Activated CD4-positive, alpha-beta memory T cell treated with anti-CD3 and anti-CD28 coated beads for 36 hours (primary cell): Measurements from ENCODE around the gene MRPL19. TPM values are rescaled to one million over a fixed set of nuclear protein-coding genes. Genes with fewer than 3 reads are reported as not detected.
A peak's percentile ranks its signal among the peaks of the same experiment; 100 is the strongest.

Experiments
- CTCF ChIA-PET: fragments of 350-600 bp; sonication (Branson Sonifier 250); formaldehyde crosslinking; loops from one replicate; lab custom pipeline; 2021; ENCODE audit warnings: antibody characterized with exemption, inconsistent platforms; lab: Charles Lee
- POLR2A ChIA-PET: fragments of 350-600 bp; sonication (Branson Sonifier 250); formaldehyde crosslinking; loops from one replicate; lab custom pipeline; 2021; ENCODE audit warnings: antibody characterized with exemption; lab: Charles Lee
- DNase-seq: peaks from one replicate; pipeline ENCODE4 v3.0.0-alpha.2; 2020
- H3K27ac Mint-ChIP-seq: one replicate; pipeline ENCODE4 v1.8.0; 2021; ENCODE audit warnings: mixed read lengths
- H3K27me3 Mint-ChIP-seq: one replicate; pipeline ENCODE4 v1.8.0; 2021; ENCODE audit warnings: mixed read lengths
- H3K36me3 Mint-ChIP-seq: one replicate; pipeline ENCODE4 v1.8.0; 2021; ENCODE audit warnings: mixed read lengths
- H3K4me1 Mint-ChIP-seq: one replicate; pipeline ENCODE4 v1.8.0; 2021; ENCODE audit warnings: low read depth, mixed read lengths
- H3K4me3 Mint-ChIP-seq: one replicate; pipeline ENCODE4 v1.8.0; 2021; ENCODE audit warnings: mild to moderate bottlenecking, mixed read lengths
- H3K9me3 Mint-ChIP-seq: one replicate; pipeline ENCODE4 v1.8.0; 2021; ENCODE audit warnings: mixed read lengths
- intact Hi-C: fragments of 100-400 bp; cut with micrococcal nuclease; formaldehyde crosslinking; loops from one replicate; pipeline ENCODE4 v1.15.1; 2023
- total RNA-seq, 2 experiments: library from RNA; stranded (reverse); gene quantifications; one replicate each; pipeline ENCODE4 v1.2.3, GENCODE V29; 2021

The MRPL19 gene
- total RNA-seq, 2 experiments from 2014 or later: 61.2 to 64.6 TPM

DNA sequence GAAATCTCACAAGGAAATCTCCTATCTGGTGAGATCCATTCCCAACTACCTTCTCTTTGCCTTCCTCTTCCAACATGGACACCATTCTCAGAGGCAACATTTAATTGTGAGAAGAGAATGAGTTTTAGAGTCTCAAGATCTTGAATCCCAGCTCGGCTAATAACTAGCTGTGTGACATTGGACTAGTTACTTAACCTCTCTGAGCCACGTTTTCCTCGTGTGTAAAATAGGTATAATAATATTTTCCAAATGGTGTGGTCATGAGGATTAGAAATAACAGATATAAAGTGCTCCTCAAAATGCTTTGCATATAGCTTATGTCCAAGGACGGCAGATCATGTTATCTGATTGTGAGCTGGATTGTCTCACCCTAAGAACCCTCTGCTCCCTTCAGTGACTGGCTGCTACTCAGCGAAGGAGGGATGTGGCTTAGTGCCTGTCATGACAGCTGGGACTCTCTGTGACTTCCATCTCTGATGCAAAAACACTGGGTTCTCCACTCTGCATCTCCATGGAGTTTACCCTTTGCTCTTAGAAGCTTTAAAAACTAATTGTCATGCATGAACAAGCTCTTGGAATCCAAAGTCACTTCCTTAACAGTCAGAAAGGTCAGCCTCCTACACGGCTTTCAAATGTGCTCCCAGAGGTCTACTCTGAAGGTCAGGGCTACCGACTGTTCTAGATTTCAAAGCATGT, 38.4 kb upstream of the MRPL19 start:
- Mint-ChIP-seq H3K27me3 (peaks cover 54% of the 10 kb centered on the region), H3K9me3 (no peaks in the 10 kb centered on the region), H3K4me1 (no peaks in the 10 kb centered on the region), H3K36me3 (no peaks in the 10 kb centered on the region), H3K4me3 (no peak overlapping the region), H3K27ac (no peak overlapping the region)
- ChIA-PET POLR2A (no interaction called here), CTCF (interaction anchor here (0.6 to 3.2 kb wide), 21 partner anchors 8 to 688 kb away, joined by 3 to 34 read pairs (median 3); partner anchors contain the start of gene EVA1A)
- DNase-seq: no peak
- intact Hi-C loops: loop anchor here (5.0 to 10.0 kb wide), 3 partner anchors 46 to 691 kb away; partner anchors contain the start of gene EVA1A

DNA sequence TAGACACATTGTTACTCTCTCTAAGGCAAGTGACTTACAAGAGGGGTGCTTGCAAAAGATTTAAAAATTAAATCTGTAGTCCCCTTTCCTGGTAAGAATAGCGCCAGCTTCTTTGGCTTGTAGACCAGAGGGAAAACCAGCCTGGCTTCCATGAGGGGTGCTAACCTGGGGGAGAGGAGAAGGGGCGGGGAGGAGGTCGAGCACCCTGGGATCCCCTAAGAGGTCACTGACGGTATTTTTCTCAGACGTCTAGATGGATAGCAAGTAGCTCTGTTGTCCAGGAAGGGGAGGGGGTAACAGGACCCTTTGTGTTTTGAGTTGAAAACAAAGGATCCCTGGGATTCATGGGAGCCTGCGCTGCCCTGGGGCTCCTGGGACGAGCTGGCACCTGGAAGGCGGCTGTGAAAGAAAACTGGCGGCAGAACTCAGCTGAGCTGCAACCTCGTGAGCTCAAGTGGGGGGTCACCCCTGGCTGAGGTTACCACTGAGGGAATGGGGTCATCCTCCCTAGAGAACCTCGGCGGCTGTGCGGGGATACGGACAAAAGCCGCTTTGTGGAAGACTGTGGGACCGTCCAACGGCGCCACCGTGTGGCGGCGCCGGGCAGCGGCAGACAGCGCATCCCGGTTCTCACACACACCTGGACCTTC, 37.8 kb upstream of the MRPL19 start:
- no peak overlapping the region for H3K27ac Mint-ChIP-seq
- DNase-seq: peak; percentile 64
- intact Hi-C loops: loop anchor here (1.0 to 10.0 kb wide), 4 partner anchors 47 to 692 kb away; partner anchors contain the start of gene EVA1A
- no peaks in the 10 kb centered on the region for H3K4me1 Mint-ChIP-seq
- no peaks in the 10 kb centered on the region for H3K36me3 Mint-ChIP-seq
- no peaks in the 10 kb centered on the region for H3K9me3 Mint-ChIP-seq
- POLR2A ChIA-PET: no interaction called here
- H3K4me3 Mint-ChIP-seq: no peak overlapping the region
- H3K27me3 Mint-ChIP-seq: peaks cover 54% of the 10 kb centered on the region
- CTCF ChIA-PET: interaction anchor here (0.6 to 3.2 kb wide), 21 partner anchors 8 to 689 kb away, joined by 3 to 34 read pairs (median 3); partner anchors contain the start of gene EVA1A

DNA sequence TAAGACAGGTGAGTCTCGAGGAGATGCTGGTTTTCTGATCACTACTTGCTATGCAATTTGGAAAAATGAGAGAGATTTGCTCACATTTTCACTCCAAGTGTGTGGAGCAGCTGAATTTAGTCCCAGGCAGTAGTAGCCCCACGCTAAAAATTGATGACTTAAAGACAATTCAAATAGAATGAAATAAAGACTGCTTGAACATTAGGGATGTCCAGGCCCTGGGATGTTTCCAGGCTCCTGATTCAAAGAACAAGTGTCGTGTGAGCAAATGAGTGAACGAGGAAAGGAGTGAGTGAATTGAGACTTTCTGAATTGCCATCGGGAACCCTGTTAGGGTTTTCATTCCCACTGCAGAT, 37.3 kb upstream of the MRPL19 start:
- intact Hi-C loops: loop anchor here (1.0 to 10.0 kb wide), 4 partner anchors 47 to 692 kb away; partner anchors contain the start of gene EVA1A
- Mint-ChIP-seq H3K4me3 (no peak overlapping the region), H3K36me3 (no peaks in the 10 kb centered on the region), H3K4me1 (no peaks in the 10 kb centered on the region), H3K9me3 (no peaks in the 10 kb centered on the region), H3K27ac (no peak overlapping the region), H3K27me3 (peaks cover 52% of the 10 kb centered on the region)
- ChIA-PET CTCF (interaction anchor here (0.9 to 3.2 kb wide), 11 partner anchors 9 to 690 kb away, joined by 3 to 34 read pairs (median 6); no protein-coding TSS in a partner anchor), POLR2A (no interaction called here)
- no peak for DNase-seq

DNA sequence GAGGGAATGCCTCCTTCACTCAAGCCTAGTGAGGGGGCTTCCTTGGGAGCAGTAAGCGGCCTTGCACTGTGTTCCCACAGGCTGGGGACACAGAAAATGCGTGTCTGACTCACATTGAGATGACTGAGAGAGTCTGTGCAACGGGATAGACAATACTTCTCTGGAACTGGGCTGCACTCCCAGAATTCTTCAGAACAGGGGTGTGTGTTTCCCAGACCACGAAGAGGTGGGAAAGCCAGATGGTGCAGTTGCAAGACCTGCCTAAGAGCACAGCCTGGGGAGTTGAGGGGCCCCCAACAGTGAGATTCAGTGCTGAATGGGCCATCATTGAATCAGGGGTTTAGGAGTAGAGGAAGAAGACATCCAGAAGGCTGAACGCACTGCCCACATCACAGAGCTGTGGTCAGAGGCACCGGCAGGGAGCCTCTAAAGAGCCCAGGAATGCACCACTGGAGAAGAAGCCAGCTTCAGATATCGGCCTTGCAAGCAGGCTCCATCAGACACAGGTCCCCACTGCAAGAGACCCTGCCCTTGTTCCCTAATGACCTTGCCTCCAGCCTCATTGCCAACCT, 36.6 kb upstream of the MRPL19 start:
- peaks cover 47% of the 10 kb centered on the region for H3K27me3 Mint-ChIP-seq
- no peaks in the 10 kb centered on the region for H3K36me3 Mint-ChIP-seq
- ChIA-PET CTCF (interaction anchor here (0.9 to 3.2 kb wide), 5 partner anchors 10 to 691 kb away, joined by 4 to 34 read pairs (median 6); no protein-coding TSS in a partner anchor), POLR2A (no interaction called here)
- no peaks in the 10 kb centered on the region for H3K9me3 Mint-ChIP-seq
- no peak overlapping the region for H3K27ac Mint-ChIP-seq
- H3K4me3 Mint-ChIP-seq: no peak overlapping the region
- intact Hi-C loops: loop anchor here (1.0 to 10.0 kb wide), 4 partner anchors 48 to 693 kb away; partner anchors contain the start of gene EVA1A
- no peak for DNase-seq
- H3K4me1 Mint-ChIP-seq: no peaks in the 10 kb centered on the region

DNA sequence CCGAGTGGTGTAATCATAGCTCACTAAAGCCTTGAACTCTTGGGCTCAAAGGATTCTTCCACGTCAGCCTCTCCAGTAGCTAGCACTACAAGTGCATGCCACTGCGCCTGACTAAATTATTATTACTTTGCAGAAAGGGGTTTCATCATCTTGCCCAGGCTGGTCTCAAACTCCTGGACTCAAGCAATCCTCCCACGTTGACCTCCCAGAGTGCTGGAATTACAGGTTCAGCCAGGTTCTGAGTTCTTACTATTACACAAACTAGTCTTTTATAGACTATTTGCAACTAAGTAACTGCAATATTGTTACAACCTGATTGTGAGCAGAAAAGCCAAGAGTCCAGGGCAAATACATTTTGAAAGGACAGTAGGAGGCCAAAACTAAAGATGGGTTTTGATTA, 35.9 kb upstream of the MRPL19 start:
- no peaks in the 10 kb centered on the region for H3K9me3 Mint-ChIP-seq
- no peaks in the 10 kb centered on the region for H3K4me1 Mint-ChIP-seq
- H3K36me3 Mint-ChIP-seq: no peaks in the 10 kb centered on the region
- CTCF ChIA-PET: interaction anchor here (0.9 to 3.2 kb wide), 3 partner anchors 9 to 692 kb away, joined by 4 to 34 read pairs (median 6); no protein-coding TSS in a partner anchor
- no peak overlapping the region for H3K27ac Mint-ChIP-seq
- DNase-seq: no peak
- peaks cover 45% of the 10 kb centered on the region for H3K27me3 Mint-ChIP-seq
- no peak overlapping the region for H3K4me3 Mint-ChIP-seq
- POLR2A ChIA-PET: no interaction called here
- intact Hi-C loops: no loop called here

DNA sequence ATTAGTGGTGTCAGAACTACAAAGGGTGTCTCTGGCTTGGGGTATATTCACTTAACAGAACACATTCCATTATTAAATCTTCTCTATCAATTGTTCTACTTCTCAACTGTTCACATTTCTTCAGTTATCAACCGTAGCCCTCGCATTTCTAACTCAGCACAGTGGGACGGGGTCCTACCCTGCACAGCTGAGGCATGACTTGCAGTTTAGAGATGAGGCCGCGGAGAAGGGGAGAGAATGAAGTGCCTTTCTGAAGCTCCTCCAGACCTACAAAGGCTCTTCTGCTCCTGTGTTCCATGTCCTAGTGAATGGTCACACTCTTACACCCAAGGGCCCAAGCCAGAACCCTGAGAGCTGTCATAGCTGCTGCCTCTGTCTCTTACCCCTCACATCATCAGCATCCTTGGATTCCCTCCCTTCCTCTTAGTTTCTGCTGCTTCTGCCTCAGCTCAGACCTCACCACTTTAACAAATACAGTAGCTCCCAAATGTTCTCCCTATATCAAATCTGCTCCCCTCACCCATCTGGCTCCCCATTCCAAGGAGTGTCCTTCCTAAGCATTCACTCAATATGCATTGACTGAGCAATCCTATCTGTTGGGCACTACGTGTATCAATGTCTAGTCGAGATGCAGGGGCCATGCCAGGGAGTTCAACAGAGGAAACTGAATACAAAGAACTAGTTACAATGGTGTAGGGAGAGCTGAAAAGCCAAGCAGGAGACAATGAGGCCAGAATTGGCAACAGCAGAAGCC, 34.3 kb upstream of the MRPL19 start:
- Mint-ChIP-seq H3K9me3 (no peaks in the 10 kb centered on the region), H3K27ac (no peak overlapping the region), H3K27me3 (peaks cover 35% of the 10 kb centered on the region), H3K4me3 (no peak overlapping the region), H3K4me1 (no peaks in the 10 kb centered on the region), H3K36me3 (no peaks in the 10 kb centered on the region)
- intact Hi-C loops: no loop called here
- ChIA-PET CTCF (interaction anchor here (1.0 kb wide), 1 partner anchor 51 kb away, joined by 3 read pairs; the partner anchor contains the start of gene EVA1A), POLR2A (no interaction called here)
- DNase-seq: no peak

DNA sequence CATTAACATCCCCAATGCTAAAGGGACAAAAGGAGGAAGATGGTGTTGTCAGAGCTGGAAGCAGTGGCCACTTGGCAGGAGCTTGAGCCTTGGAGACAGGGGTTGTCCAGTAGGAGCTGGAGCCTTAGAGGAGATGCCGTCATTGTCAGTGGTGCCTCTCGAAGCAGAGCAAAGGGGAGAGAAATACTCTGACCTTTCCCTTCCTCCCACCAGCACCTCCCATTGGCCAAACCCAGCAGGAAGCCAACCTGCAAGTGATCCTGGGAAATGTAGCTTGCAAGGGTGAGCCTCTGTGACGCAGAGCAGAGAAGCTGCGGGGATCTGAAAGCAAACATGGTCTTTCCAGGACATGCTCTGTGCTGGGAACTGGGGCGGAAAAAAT, 33.7 kb upstream of the MRPL19 start:
- Mint-ChIP-seq H3K27ac (no peak overlapping the region), H3K36me3 (no peaks in the 10 kb centered on the region), H3K4me1 (no peaks in the 10 kb centered on the region), H3K27me3 (peaks cover 35% of the 10 kb centered on the region), H3K4me3 (no peak overlapping the region), H3K9me3 (no peaks in the 10 kb centered on the region)
- ChIA-PET CTCF (interaction anchor here (1.0 kb wide), 1 partner anchor 52 kb away, joined by 3 read pairs; the partner anchor contains the start of gene EVA1A), POLR2A (no interaction called here)
- no peak for DNase-seq
- intact Hi-C loops: no loop called here

DNA sequence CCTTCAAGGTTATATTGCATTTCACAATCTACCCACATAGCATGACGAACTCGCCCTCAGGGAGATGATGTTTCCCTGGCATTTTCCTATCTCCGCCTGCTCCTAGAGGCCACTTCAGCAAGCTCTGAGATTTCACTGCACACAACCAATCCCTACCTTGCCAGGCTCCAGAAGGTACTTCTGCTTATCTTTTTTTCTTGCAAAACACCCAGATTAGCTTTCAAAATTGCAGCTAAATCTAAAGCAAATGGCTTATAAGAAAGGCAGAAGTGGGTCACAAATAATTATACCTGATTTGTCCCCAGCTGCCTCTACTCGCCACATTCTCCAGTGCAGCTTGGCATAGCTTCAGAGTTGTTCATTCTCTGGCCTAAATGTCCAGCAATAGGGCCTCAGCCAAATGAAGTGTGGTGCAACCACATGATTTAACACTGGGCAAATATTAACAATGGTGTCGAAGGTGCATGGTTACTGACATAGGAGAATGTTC, 32.4 kb upstream of the MRPL19 start:
- Mint-ChIP-seq H3K4me3 (no peak overlapping the region), H3K36me3 (no peaks in the 10 kb centered on the region), H3K4me1 (no peaks in the 10 kb centered on the region), H3K27ac (no peak overlapping the region), H3K9me3 (no peaks in the 10 kb centered on the region), H3K27me3 (peaks cover 28% of the 10 kb centered on the region)
- ChIA-PET CTCF (interaction anchor here (0.8 kb wide), 1 partner anchor 548 kb away, joined by 3 read pairs; no protein-coding TSS in a partner anchor), POLR2A (no interaction called here)
- DNase-seq: no peak
- intact Hi-C loops: no loop called here

DNA sequence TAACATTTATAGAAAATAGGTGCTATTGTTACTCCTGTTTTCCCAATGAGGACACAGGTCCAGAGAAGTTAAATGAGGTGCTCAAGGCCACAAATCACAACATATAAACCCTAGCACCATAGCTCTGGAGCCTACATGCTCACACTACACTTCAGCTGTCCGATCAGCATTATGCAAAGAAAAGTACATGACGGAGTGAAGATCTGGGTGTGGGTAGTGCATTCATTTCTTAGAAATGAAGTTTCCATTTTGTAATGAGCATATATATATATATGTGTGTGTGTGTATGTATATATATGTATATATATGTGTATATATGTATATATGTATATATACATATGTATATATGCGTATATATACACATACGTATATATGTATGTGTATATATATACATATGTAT, 30.2 kb upstream of the MRPL19 start:
- CTCF ChIA-PET: no interaction called here
- H3K9me3 Mint-ChIP-seq: no peaks in the 10 kb centered on the region
- no peak overlapping the region for H3K4me3 Mint-ChIP-seq
- H3K27me3 Mint-ChIP-seq: peaks cover 16% of the 10 kb centered on the region
- H3K4me1 Mint-ChIP-seq: no peaks in the 10 kb centered on the region
- H3K27ac Mint-ChIP-seq: no peak overlapping the region
- POLR2A ChIA-PET: no interaction called here
- no peak for DNase-seq
- H3K36me3 Mint-ChIP-seq: no peaks in the 10 kb centered on the region
- intact Hi-C loops: no loop called here

DNA sequence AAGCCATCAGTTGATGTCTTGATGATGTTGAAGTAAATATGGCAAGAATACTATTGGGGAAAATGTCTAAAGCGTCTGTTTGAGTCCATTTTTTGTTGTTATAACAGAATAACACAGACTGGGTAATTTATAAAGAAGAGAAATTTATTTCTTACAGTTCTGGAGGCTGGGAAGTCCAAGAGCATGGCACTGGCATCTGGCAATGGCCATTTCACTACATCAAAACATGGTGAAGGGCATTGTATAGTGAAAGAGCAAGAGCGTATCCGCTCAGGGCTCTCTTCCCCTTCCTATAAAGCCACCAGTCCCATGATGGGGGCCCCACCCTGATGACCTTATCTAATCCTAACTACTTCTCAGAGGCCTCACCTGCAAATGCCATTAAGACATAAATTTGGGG, 29.6 kb upstream of the MRPL19 start:
- CTCF ChIA-PET: no interaction called here

DNA sequence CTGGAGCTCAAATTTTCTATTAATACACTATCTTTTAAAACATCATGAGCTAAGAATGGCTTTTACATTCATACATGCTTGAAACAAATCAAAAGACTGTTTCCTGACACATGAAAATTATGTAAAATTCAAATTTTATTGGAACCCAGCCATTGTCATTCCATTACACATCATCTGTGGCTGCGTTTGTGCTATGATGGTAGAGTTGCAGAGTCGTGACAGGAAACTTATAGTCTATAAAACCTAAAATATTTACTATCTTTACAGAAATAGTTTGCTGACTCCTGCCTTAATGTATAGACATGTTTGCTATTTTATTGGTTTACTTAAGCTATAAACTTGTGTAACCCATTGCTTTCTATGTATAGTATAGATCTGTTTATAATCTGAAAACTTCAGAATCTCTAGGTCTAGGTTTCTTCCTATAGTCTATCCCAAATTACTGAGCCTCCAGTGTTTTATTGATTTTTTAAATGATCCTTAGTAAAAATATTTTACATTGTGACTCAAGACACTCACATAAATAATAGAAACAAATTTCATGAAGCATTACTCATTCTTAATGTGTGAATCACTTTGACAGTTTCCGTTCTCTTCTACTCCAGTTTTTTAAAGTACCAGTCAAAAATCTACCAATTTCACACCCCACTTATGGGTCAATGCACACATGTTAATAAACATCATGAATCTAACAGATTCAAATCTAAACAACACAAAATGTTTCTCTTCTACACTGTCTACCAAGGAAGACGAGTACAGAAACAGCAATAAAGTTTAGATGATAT, 26.4 kb upstream of the MRPL19 start:
- Mint-ChIP-seq H3K4me1 (no peaks in the 10 kb centered on the region), H3K9me3 (no peaks in the 10 kb centered on the region), H3K36me3 (no peaks in the 10 kb centered on the region), H3K4me3 (no peak overlapping the region), H3K27me3 (peaks cover 22% of the 10 kb centered on the region), H3K27ac (no peak overlapping the region)
- POLR2A ChIA-PET: no interaction called here
- DNase-seq: no peak
- CTCF ChIA-PET: interaction anchor here (1.1 to 1.9 kb wide), 3 partner anchors 10 to 22 kb away, joined by 3 to 6 read pairs (median 4); no protein-coding TSS in a partner anchor
- intact Hi-C loops: no loop called here

More for the DNA sequence above, 29.6 kb upstream of the MRPL19 start:
- no peak for DNase-seq
- Mint-ChIP-seq H3K4me3 (no peak overlapping the region), H3K27ac (no peak overlapping the region), H3K9me3 (no peaks in the 10 kb centered on the region), H3K4me1 (no peaks in the 10 kb centered on the region), H3K36me3 (no peaks in the 10 kb centered on the region), H3K27me3 (peaks cover 14% of the 10 kb centered on the region)
- POLR2A ChIA-PET: no interaction called here
- intact Hi-C loops: no loop called here
